Spleen (tissue), 11 donors: ENCODE data around the gene DST. TPM values are rescaled to one million over a fixed set of nuclear protein-coding genes. Genes with fewer than 3 reads are reported as not detected.
"Not testable (repeated sequence)": the region's sequence is repeated elsewhere in the genome, so short reads cannot be mapped to it uniquely, and the experiment has no call there.

Source experiments
- DNase-seq: peaks from one replicate; pipeline ENCODE4 v3.0.0-alpha.2; 2020
- H3K27ac ChIP-seq, 8 donors: fragments of 200-600 bp; sonication (generic) in 7 of 8; 1 replicate in 4 of 8; 2 replicates in 4 of 8; pipeline versions ENCODE4 v1.5.0 to v1.8.0; 2016 to 2021; ENCODE audit warnings: inconsistent platforms in 4 of 8, mild to moderate bottlenecking in 4 of 8, moderate library complexity in 1 of 8
- H3K27me3 ChIP-seq, 7 donors: fragments of 200-600 bp; sonication (generic) in 6 of 7; replicated peaks in 1 of 7; 1 replicate in 4 of 7; 2 replicates in 3 of 7; pipeline versions ENCODE4 v1.5.0 to v1.8.0; 2016 to 2021; ENCODE audit warnings: inconsistent platforms in 3 of 7, mild to moderate bottlenecking in 1 of 7
- H3K36me3 ChIP-seq, 6 donors: fragments of 200-600 bp; sonication (generic) in 5 of 6; 1 replicate in 4 of 6; 2 replicates in 2 of 6; pipeline versions ENCODE4 v1.5.0 to v1.8.0; 2016 to 2021; ENCODE audit warnings: inconsistent platforms in 2 of 6
- H3K4me1 ChIP-seq, 6 donors: fragments of 200-600 bp; sonication (generic) in 5 of 6; 1 replicate in 3 of 6; 2 replicates in 3 of 6; pipeline versions ENCODE4 v1.5.0 to v1.8.0; 2016 to 2021; ENCODE audit warnings: inconsistent platforms in 3 of 6
- H3K4me3 ChIP-seq, 8 donors: fragments of 200-600 bp; sonication (generic) in 7 of 8; 1 replicate in 4 of 8; 2 replicates in 4 of 8; pipeline versions ENCODE4 v1.5.0 to v1.8.0; 2016 to 2021; ENCODE audit warnings: inconsistent platforms in 4 of 8, mild to moderate bottlenecking in 4 of 8, moderate library complexity in 2 of 8
- H3K9me3 ChIP-seq, 8 donors: fragments of 200-600 bp; sonication (generic) in 7 of 8; 1 replicate in 4 of 8; 2 replicates in 4 of 8; pipeline versions ENCODE4 v1.5.0 to v1.8.0; 2016 to 2021; ENCODE audit warnings: inconsistent platforms in 4 of 8
- CTCF ChIP-seq, 11 experiments: fragments of 200-600 bp in 7 of 11; fragments of 450-650 bp in 4 of 11; sonication (generic) in 4 of 11; IDR thresholded peaks in 8 of 11; conservative IDR thresholded peaks in 3 of 11; 1 replicate in 7 of 11; 2 replicates in 4 of 11; pipeline versions ENCODE4 v1.4.0 to v1.8.0; 2016 to 2021; ENCODE audit warnings: antibody characterized with exemption in 11 of 11, inconsistent platforms in 4 of 11, mild to moderate bottlenecking in 1 of 11
- POLR2A ChIP-seq, 3 donors: fragments of 450-650 bp; IDR thresholded peaks; one replicate each; pipeline ENCODE4 v1.5.1; 2017; ENCODE audit warnings: antibody characterized with exemption in 3 of 3, mild to moderate bottlenecking in 1 of 3
- POLR2AphosphoS5 ChIP-seq, 3 donors: sonication (generic); formaldehyde crosslinking; IDR thresholded peaks; one replicate each; pipeline ENCODE4 v1.5.1; 2017; ENCODE audit warnings: antibody characterized with exemption in 3 of 3
- WGBS, 5 donors: extraction: QIAGEN DNeasy Blood & Tissue Kit in 3 of 5; methylation state at CpG; one replicate each; pipeline versions ENCODE4 v1.1.5 to v1.1.7; 2013 to 2018; 5-methylcytosine and 5-hydroxymethylcytosine counted together
- intact Hi-C: fragments of 100-400 bp; cut with DNase I; formaldehyde crosslinking; loops from one replicate; pipeline ENCODE4 v1.15.0; 2023; ENCODE audit warnings: low total_unique reads
- polyA plus RNA-seq, 3 donors: library from polyadenylated mRNA; stranded (reverse); fragments of 200-250 nt; gene quantifications; one replicate each; pipeline ENCODE4 v1.2.1, GENCODE V29; 2013
- total RNA-seq, 7 donors: library from RNA; depleted of rRNA in 3 of 7; stranded (reverse); fragments of >200 nt in 3 of 7; fragmentation: NEBNext Ultra II Directional in 4 of 7; extraction: Animal tissue kit (Norgen Biotek cat#: 25700) in 4 of 7; gene quantifications; one replicate each; pipeline versions ENCODE4 v1.1.0 to v1.2.1, GENCODE V29; 2016 to 2021
- donor health status: healthy with polysubstance abuse.
- donor health status: DM: no; HTN: no; CAD: no; lungs with moderate emphysema.
- donor health status: DM: no; HTN: no; CAD: no.
- donor health status: Bipolar disorder and iron deficiency.
- donor health status: healthy.
- donor health status: DM: no; HTN: no; CAD: no.
- donor health status: DM: yes; HTN: yes; CAD: no.

Gene DST
- total and polyA plus RNA-seq, 10 donors: 16.5 to 236 (median 156) TPM

- DNase-seq: no peak
- no peak for TF ChIP-seq CTCF (IDR thresholded peaks at IDR 0.05 in 8 of 11, conservative IDR thresholded peaks at IDR 0.05 in 3 of 11)
- no peak for TF ChIP-seq POLR2AphosphoS5 (IDR thresholded peaks at IDR 0.05)
- no peak for TF ChIP-seq POLR2A (IDR thresholded peaks at IDR 0.05)
- no peak overlapping the region for H3K27ac ChIP-seq
- H3K27me3 ChIP-seq: no peaks in the 10 kb centered on the region
- intact Hi-C loops: no loop called here
- H3K36me3 ChIP-seq: no peaks in the 10 kb centered on the region
- no peaks in the 10 kb centered on the region for H3K9me3 ChIP-seq
- no peak overlapping the region for H3K4me3 ChIP-seq
- WGBS, 5 donors: 87 to 97% (median 91%) methylated on average over 4 of the region's 4 CpGs
- peaks cover 0 to 29% (median 12%) of the 10 kb centered on the region in 6 donors for H3K4me1 ChIP-seq
Measured at GRCh38 chr6:56668158-56668557, 25.5 kb upstream of the DST start.

GRCh38 chr6:56667336-56667735 is 24.6 kb upstream of the DST start:
- Histone ChIP-seq H3K27ac (peak overlapping the region in 1 of 8 donors; percentile 16), H3K36me3 (no peaks in the 10 kb centered on the region), H3K4me1 (peaks cover 0 to 24% (median 11%) of the 10 kb centered on the region in 6 donors), H3K9me3 (no peaks in the 10 kb centered on the region), H3K4me3 (no peak overlapping the region), H3K27me3 (no peaks in the 10 kb centered on the region)
- intact Hi-C loops: no loop called here
- no peak for DNase-seq
- TF ChIP-seq POLR2A (IDR thresholded peaks at IDR 0.05) (no peak), POLR2AphosphoS5 (IDR thresholded peaks at IDR 0.05) (no peak), CTCF (IDR thresholded peaks at IDR 0.05 in 8 of 11, conservative IDR thresholded peaks at IDR 0.05 in 3 of 11) (no peak)
- WGBS, 5 donors: 28 to 40% (median 32%) methylated on average over 3 of the region's 3 CpGs

GRCh38 chr6:56664029-56664428 is 21.3 kb upstream of the DST start:
- WGBS, 5 donors: 86 to 92% (median 89%) methylated on average over 1 of the region's 1 CpG
- TF ChIP-seq POLR2A (IDR thresholded peaks at IDR 0.05) (no peak), POLR2AphosphoS5 (IDR thresholded peaks at IDR 0.05) (no peak), CTCF (IDR thresholded peaks at IDR 0.05 in 8 of 11, conservative IDR thresholded peaks at IDR 0.05 in 3 of 11) (no peak)
- Histone ChIP-seq H3K36me3 (no peaks in the 10 kb centered on the region), H3K27ac (no peak overlapping the region), H3K27me3 (no peaks in the 10 kb centered on the region), H3K9me3 (no peaks in the 10 kb centered on the region), H3K4me1 (no peaks in the 10 kb centered on the region), H3K4me3 (no peak overlapping the region)
- no peak for DNase-seq
- intact Hi-C loops: no loop called here

- no peak for DNase-seq
- no peaks in the 10 kb centered on the region for H3K4me1 ChIP-seq
- no peaks in the 10 kb centered on the region for H3K9me3 ChIP-seq
- intact Hi-C loops: no loop called here
- no peak overlapping the region for H3K27ac ChIP-seq
- TF ChIP-seq POLR2A (IDR thresholded peaks at IDR 0.05) (no peak), CTCF (IDR thresholded peaks at IDR 0.05 in 8 of 11, conservative IDR thresholded peaks at IDR 0.05 in 3 of 11) (no peak), POLR2AphosphoS5 (IDR thresholded peaks at IDR 0.05) (no peak)
- 87 to 95% (median 93%) methylated on average over 3 of the region's 3 CpGs for WGBS, 5 donors
- H3K4me3 ChIP-seq: no peak overlapping the region
- no peaks in the 10 kb centered on the region for H3K27me3 ChIP-seq
- no peaks in the 10 kb centered on the region for H3K36me3 ChIP-seq
Measured at GRCh38 chr6:56663344-56663743, 20.7 kb upstream of the DST start.

- H3K4me3 ChIP-seq, H3K4me1 ChIP-seq, H3K27me3 ChIP-seq, H3K9me3 ChIP-seq, DNase-seq, H3K36me3 ChIP-seq, intact Hi-C loops, H3K27ac ChIP-seq: not testable (repeated sequence)
- WGBS, 5 donors: 70 to 83% (median 79%) methylated on average over 3 of the region's 3 CpGs
Measured at GRCh38 chr6:56661338-56661737, 18.6 kb upstream of the DST start.
